Astrocyte of the cerebellum (primary cell): Measurements from ENCODE around the gene OSBPL2.

Source experiments
- DNase-seq: peaks from one replicate; pipeline ENCODE4 v3.0.0-alpha.2; 2011; ENCODE audit warnings: low read depth
- H3K4me3 ChIP-seq: 2 replicates; pipeline ENCODE4 v1.5.1; 2011; ENCODE audit warnings: mild to moderate bottlenecking, low read depth, low read length, moderate library complexity
- CTCF ChIP-seq: IDR thresholded peaks from 2 replicates; pipeline ENCODE4 v1.5.1; 2012; ENCODE audit warnings: low read length, low read depth, moderate library complexity, mild to moderate bottlenecking; ENCODE audit errors: missing control alignments
- in situ Hi-C: cut with HindIII; loops from 2 replicates; pipeline ENCODE4 v1.10.0; 2017; ENCODE audit warnings: low sequenced_read_pairs

Gene OSBPL2

DNA sequence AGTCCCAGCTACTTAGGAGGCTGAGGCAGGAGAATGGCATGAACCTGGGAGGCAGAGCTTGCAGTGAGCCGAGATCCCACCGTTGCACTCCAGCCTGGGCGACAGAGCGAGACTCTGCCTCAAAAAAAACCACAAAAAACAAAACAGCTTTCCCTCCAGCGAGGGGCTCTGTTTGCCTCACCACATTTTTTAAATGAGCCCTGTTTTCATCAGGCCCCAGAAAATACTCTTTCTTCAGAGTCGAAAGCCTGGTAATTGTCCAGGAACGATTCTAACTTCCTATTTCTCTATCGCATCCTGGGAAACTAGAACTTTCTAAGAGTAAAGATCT, 43.3 kb upstream of the OSBPL2 start:
- TF ChIP-seq CTCF, result no peak
- in situ Hi-C loops, result no loop called here
- no peak overlapping the region for H3K4me3 ChIP-seq
- no peak for DNase-seq

DNA sequence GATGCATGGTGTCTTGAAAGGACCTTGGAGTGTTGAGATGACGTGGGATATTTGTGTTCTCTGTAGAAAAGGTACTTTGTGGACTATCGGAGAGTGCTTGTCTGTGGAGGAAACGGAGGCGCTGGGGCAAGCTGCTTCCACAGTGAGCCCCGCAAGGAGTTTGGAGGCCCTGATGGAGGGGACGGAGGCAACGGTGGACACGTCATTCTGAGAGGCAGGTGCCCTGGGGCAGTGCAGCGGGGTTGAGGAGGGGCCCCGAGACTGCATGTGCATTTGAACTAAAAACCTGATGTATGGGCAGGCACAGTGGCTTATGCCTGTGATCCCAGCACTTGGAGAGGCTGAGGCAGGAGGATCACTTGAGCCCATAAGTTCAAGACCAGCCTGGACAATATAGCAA, 42.6 kb upstream of the OSBPL2 start:
- no peak overlapping the region for H3K4me3 ChIP-seq
- no peak for DNase-seq
- in situ Hi-C loops, result no loop called here
- no peak for TF ChIP-seq CTCF

DNA sequence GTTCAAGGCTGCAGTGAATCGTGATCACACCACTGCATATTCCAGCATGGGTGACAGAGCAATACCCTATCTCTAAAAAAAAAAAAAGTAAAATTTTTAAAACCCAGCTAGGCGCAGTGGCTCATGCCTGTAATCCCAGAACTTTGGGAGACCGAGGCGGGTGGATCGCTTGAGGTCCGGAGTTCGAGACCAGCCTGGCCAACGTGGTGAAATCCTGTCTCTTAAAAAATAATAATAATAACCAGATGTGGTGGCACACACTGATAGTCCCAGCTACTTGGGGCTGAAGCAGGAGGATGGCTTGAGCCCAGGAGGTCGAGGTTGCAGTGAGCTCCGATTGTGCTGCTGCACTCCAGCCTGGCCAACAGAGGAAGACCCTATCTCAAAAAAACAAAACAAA, 42.0 kb upstream of the OSBPL2 start:
- H3K4me3 ChIP-seq, result no peak overlapping the region
- no peak for TF ChIP-seq CTCF
- no peak for DNase-seq
- in situ Hi-C loops, result no loop called here

- TF ChIP-seq CTCF, result no peak
- in situ Hi-C loops, result no loop called here
- H3K4me3 ChIP-seq, result no peak overlapping the region
- no peak for DNase-seq
These were observed 41.0 kb upstream of the OSBPL2 start for GRCh38 chr20:62197311-62197710.

DNA sequence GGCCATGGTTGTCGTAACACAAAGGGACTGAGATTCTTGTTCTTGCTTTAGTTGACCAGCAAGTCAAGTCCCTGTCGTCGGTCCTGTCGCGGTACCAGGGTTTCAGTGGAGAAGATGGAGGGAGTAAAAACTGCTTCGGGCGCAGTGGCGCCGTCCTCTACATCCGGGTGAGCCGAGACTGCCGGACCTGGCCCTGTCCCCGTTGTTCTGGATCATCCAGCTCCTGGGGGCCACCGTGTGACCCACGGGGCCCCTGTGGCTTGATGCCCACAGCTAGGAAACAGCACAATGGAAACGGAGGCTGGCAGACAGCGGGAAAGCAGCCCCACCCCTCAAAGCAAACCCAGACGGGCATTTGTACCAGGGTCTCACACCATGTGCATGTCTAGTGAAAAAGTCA, 40.5 kb upstream of the OSBPL2 start:
- DNase-seq, result no peak
- no peak overlapping the region for H3K4me3 ChIP-seq
- no peak for TF ChIP-seq CTCF
- in situ Hi-C loops, result no loop called here

GRCh38 chr20:62198496-62198895, 39.8 kb upstream of the OSBPL2 start:
- in situ Hi-C loops, result no loop called here
- no peak for DNase-seq
- H3K4me3 ChIP-seq, result no peak overlapping the region
- no peak for TF ChIP-seq CTCF

- in situ Hi-C loops, result no loop called here
- no peak overlapping the region for H3K4me3 ChIP-seq
- TF ChIP-seq CTCF, result no peak
- no peak for DNase-seq
These were observed 39.4 kb upstream of the OSBPL2 start for GRCh38 chr20:62198931-62199330.
